GM21723 (cell line): ENCODE results near the gene PLEKHG7.
"Not testable (repeated sequence)": the region's sequence is repeated elsewhere in the genome, so short reads cannot be mapped to it uniquely, and the experiment has no call there.

Experiments
- ATAC-seq: cut with Tn5 transposase; IDR thresholded peaks from one replicate; pipeline ENCODE4 v1.9.1; 2021; ENCODE audit warnings: mild to moderate bottlenecking, moderate library complexity; ENCODE audit not compliant: unreplicated experiment

PLEKHG7 gene

GRCh38 chr12:92702754-92703679, at the start of gene PLEKHG7:
Gene PLEKHG7, plus strand, starts transcription at chr12:92702989. Its CDS starts 3,643 bp downstream, at chr12:92706632.
- ATAC-seq, result peak; percentile 86

GRCh38 chr12:92654256-92654655, 48.5 kb upstream of the PLEKHG7 start:
- not testable (repeated sequence) for ATAC-seq

- ATAC-seq, result no peak
Measured at GRCh38 chr12:92654929-92655328, 47.9 kb upstream of the PLEKHG7 start.

- ATAC-seq, result no peak
Measured at GRCh38 chr12:92656911-92657310, 45.9 kb upstream of the PLEKHG7 start.

- ATAC-seq, result no peak
Measured at GRCh38 chr12:92657770-92658169, 45.0 kb upstream of the PLEKHG7 start.

GRCh38 chr12:92658611-92659010, 44.2 kb upstream of the PLEKHG7 start:
- ATAC-seq, result no peak

- ATAC-seq, result no peak
Measured at GRCh38 chr12:92661269-92661668, 41.5 kb upstream of the PLEKHG7 start.

- ATAC-seq, result no peak
Measured at GRCh38 chr12:92665496-92665895, 37.3 kb upstream of the PLEKHG7 start.

GRCh38 chr12:92668739-92669138, 34.0 kb upstream of the PLEKHG7 start:
- ATAC-seq, result no peak

GRCh38 chr12:92671524-92671923, 31.3 kb upstream of the PLEKHG7 start:
- not testable (repeated sequence) for ATAC-seq

- ATAC-seq, result no peak
Measured at GRCh38 chr12:92673756-92674155, 29.0 kb upstream of the PLEKHG7 start.

- no peak for ATAC-seq
Measured at GRCh38 chr12:92674500-92674899, 28.3 kb upstream of the PLEKHG7 start.

- no peak for ATAC-seq
Measured at GRCh38 chr12:92675092-92675865, 27.5 kb upstream of the PLEKHG7 start.

GRCh38 chr12:92676710-92677109, 26.1 kb upstream of the PLEKHG7 start:
- ATAC-seq, result no peak

- ATAC-seq, result no peak
Measured at GRCh38 chr12:92690601-92691000, 12.2 kb upstream of the PLEKHG7 start.

- no peak for ATAC-seq
Measured at GRCh38 chr12:92695056-92695455, 7.7 kb upstream of the PLEKHG7 start.

- ATAC-seq, result no peak
Measured at GRCh38 chr12:92695577-92695976, 7.2 kb upstream of the PLEKHG7 start.

GRCh38 chr12:92696216-92696615, 6.6 kb upstream of the PLEKHG7 start:
- ATAC-seq, result no peak

GRCh38 chr12:92698474-92698873, 4.3 kb upstream of the PLEKHG7 start:
- ATAC-seq, result no peak

- no peak for ATAC-seq
Measured at GRCh38 chr12:92701441-92701840, 1.3 kb upstream of the PLEKHG7 start.

- ATAC-seq, result no peak
Measured at GRCh38 chr12:92703786-92704185, 997 bp downstream of the PLEKHG7 start.

GRCh38 chr12:92706594-92706993, 3.8 kb downstream of the PLEKHG7 start:
- ATAC-seq, result no peak
